ENCODE measurements around the gene ATXN10. TPM values are rescaled to one million over a fixed set of nuclear protein-coding genes. Genes with fewer than 3 reads are reported as not detected.
A peak's percentile ranks its signal among the peaks of the same experiment; 100 is the strongest.

ATXN10 gene
- total and polyA plus RNA-seq, 2 of the 13 experiments (the other 11 are each of a cell fraction or from before 2014, with no cell fraction given): 60.1 to 194 TPM

DNA sequence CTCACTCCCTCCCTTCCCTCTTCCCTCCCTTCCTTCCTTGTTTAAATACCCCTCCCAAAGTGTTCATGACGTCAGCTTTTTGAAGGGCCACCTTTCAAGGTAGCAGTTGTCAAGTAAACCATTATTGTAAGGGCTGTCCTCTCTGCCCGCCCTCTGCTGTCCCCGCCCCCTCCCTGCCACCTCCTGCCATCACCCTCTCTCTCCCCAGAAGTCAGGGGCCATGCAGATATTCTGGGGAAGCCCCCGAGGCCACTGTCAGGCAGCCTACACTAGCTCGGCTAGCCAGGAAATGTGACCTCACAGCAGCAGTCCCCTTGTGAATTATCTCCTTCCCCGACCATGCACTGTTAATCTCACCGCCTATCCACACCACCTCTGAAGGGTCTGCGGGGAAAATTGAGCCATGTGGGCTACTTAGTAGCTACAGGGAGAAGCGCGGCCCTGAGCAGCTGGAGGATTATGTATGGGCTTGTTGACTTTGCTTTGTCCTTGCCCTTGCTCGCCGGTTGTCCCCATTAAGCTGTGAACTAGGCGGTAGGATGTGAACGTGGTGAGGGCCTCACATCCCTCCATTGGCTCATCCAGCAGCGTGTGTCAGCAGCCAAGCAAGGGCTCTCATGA is 42.1 kb upstream of the ATXN10 start (continued):
- TF ChIP-seq, protein P1, sequence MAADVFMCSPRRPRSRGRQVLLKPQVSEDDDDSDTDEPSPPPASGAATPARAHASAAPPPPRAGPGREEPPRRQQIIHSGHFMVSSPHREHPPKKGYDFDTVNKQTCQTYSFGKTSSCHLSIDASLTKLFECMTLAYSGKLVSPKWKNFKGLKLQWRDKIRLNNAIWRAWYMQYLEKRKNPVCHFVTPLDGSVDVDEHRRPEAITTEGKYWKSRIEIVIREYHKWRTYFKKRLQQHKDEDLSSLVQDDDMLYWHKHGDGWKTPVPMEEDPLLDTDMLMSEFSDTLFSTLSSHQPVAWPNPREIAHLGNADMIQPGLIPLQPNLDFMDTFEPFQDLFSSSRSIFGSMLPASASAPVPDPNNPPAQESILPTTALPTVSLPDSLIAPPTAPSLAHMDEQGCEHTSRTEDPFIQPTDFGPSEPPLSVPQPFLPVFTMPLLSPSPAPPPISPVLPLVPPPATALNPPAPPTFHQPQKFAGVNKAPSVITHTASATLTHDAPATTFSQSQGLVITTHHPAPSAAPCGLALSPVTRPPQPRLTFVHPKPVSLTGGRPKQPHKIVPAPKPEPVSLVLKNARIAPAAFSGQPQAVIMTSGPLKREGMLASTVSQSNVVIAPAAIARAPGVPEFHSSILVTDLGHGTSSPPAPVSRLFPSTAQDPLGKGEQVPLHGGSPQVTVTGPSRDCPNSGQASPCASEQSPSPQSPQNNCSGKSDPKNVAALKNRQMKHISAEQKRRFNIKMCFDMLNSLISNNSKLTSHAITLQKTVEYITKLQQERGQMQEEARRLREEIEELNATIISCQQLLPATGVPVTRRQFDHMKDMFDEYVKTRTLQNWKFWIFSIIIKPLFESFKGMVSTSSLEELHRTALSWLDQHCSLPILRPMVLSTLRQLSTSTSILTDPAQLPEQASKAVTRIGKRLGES (CRISPR knock-in tag; IDR thresholded peaks at IDR 0.05; ENCODE audit: borderline replicate concordance): no peak
- no peak for TF ChIP-seq ZNF205 (CRISPR knock-in tag; IDR thresholded peaks at IDR 0.05)
- TF ChIP-seq ZNF484 (CRISPR knock-in tag; IDR thresholded peaks at IDR 0.05; ENCODE audit: borderline replicate concordance, low read depth): no peak
- no peak; the same call in 1 of the 2 replicates for TF ChIP-seq MIER3 (CRISPR knock-in tag; IDR thresholded peaks at IDR 0.05; ENCODE audit: borderline replicate concordance)
- peak; percentile 64; the same call in 1 of the 2 replicates for TF ChIP-seq SNAPC2 (CRISPR knock-in tag; IDR thresholded peaks at IDR 0.05)
- TF ChIP-seq KLF6 (CRISPR knock-in tag; IDR thresholded peaks at IDR 0.05): no peak
- no peak for TF ChIP-seq NFATC3 (CRISPR knock-in tag; IDR thresholded peaks at IDR 0.05)
- peak; percentile 73; the same call in 1 of the 2 replicates for TF ChIP-seq DPF2 (CRISPR knock-in tag; IDR thresholded peaks at IDR 0.05; ENCODE audit: borderline replicate concordance, low read depth)
- TF ChIP-seq ZSCAN29 (CRISPR knock-in tag; conservative IDR thresholded peaks at IDR 0.05): no peak
- no peak for TF ChIP-seq ZNF326 (CRISPR knock-in tag; IDR thresholded peaks at IDR 0.05; ENCODE audit: borderline replicate concordance)
- no peak for TF ChIP-seq HNRNPL (IDR thresholded peaks at IDR 0.05; ENCODE audit: low read depth, low read length)
- no peak for TF ChIP-seq ZNF451 (CRISPR knock-in tag; IDR thresholded peaks at IDR 0.05)
- TF ChIP-seq ZNF570 (CRISPR knock-in tag; IDR thresholded peaks at IDR 0.05; ENCODE audit: borderline replicate concordance): no peak
- TF ChIP-seq MYC (CRISPR knock-in tag; IDR thresholded peaks at IDR 0.05; ENCODE audit: borderline replicate concordance): peak; percentile 76; the same call in 1 of the 2 replicates
- TF ChIP-seq ZNF75D (CRISPR knock-in tag; IDR thresholded peaks at IDR 0.05; ENCODE audit: borderline replicate concordance): no peak
- TF ChIP-seq ZNF607 (CRISPR knock-in tag; IDR thresholded peaks at IDR 0.05; ENCODE audit: borderline replicate concordance): no peak
- no peak for TF ChIP-seq KAT2B (IDR thresholded peaks at IDR 0.05; ENCODE audit: borderline replicate concordance, low read depth, low read length)
- no peak for TF ChIP-seq XBP1 (CRISPR knock-in tag; IDR thresholded peaks at IDR 0.05)
- TF ChIP-seq, protein P2, sequence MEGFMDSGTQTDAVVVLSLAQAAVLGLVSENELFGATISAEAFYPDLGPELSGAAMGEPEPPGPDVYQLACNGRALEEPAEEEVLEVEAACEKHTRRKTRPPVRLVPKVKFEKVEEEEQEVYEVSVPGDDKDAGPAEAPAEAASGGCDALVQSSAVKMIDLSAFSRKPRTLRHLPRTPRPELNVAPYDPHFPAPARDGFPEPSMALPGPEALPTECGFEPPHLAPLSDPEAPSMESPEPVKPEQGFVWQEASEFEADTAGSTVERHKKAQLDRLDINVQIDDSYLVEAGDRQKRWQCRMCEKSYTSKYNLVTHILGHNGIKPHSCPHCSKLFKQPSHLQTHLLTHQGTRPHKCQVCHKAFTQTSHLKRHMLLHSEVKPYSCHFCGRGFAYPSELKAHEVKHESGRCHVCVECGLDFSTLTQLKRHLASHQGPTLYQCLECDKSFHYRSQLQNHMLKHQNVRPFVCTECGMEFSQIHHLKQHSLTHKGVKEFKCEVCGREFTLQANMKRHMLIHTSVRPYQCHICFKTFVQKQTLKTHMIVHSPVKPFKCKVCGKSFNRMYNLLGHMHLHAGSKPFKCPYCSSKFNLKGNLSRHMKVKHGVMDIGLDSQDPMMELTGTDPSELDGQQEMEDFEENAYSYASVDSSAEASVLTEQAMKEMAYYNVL (CRISPR knock-in tag; IDR thresholded peaks at IDR 0.05; ENCODE audit: borderline replicate concordance): peak; percentile 22; the same call in 1 of the 2 replicates
- no peak for TF ChIP-seq ZNF660 (CRISPR knock-in tag; IDR thresholded peaks at IDR 0.05; ENCODE audit: borderline replicate concordance, low read depth)
- TF ChIP-seq, protein P3, sequence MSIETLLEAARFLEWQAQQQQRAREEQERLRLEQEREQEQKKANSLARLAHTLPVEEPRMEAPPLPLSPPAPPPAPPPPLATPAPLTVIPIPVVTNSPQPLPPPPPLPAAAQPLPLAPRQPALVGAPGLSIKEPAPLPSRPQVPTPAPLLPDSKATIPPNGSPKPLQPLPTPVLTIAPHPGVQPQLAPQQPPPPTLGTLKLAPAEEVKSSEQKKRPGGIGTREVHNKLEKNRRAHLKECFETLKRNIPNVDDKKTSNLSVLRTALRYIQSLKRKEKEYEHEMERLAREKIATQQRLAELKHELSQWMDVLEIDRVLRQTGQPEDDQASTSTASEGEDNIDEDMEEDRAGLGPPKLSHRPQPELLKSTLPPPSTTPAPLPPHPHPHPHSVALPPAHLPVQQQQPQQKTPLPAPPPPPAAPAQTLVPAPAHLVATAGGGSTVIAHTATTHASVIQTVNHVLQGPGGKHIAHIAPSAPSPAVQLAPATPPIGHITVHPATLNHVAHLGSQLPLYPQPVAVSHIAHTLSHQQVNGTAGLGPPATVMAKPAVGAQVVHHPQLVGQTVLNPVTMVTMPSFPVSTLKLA (IDR thresholded peaks at IDR 0.05): no peak
- TF ChIP-seq, protein P4, sequence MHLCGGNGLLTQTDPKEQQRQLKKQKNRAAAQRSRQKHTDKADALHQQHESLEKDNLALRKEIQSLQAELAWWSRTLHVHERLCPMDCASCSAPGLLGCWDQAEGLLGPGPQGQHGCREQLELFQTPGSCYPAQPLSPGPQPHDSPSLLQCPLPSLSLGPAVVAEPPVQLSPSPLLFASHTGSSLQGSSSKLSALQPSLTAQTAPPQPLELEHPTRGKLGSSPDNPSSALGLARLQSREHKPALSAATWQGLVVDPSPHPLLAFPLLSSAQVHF (CRISPR knock-in tag; IDR thresholded peaks at IDR 0.05): no peak
- peak; percentile 35; the same call in 1 of the 2 replicates for TF ChIP-seq CREM (IDR thresholded peaks at IDR 0.05)
- no peak for TF ChIP-seq CREM (CRISPR knock-in tag; IDR thresholded peaks at IDR 0.05)

All from HepG2 (cell line).